Thyroid gland (tissue), 4 donors: ENCODE measurements around the gene PARP9.

Experiments
- CTCF ChIP-seq, 6 experiments: fragments of 200-600 bp in 3 of 6; fragments of 450-650 bp in 3 of 6; sonication (generic) in 3 of 6; IDR thresholded peaks; one replicate each; pipeline ENCODE4 v1.5.1; 2016 to 2019; ENCODE audit warnings: antibody characterized with exemption in 6 of 6, mild to moderate bottlenecking in 2 of 6, inconsistent platforms in 1 of 6, moderate library complexity in 1 of 6
- POLR2A ChIP-seq, 2 donors: fragments of 450-650 bp; IDR thresholded peaks; one replicate each; pipeline ENCODE4 v1.6.1; 2017; ENCODE audit warnings: antibody characterized with exemption in 2 of 2, mild to moderate bottlenecking in 2 of 2, moderate library complexity in 1 of 2

DNA sequence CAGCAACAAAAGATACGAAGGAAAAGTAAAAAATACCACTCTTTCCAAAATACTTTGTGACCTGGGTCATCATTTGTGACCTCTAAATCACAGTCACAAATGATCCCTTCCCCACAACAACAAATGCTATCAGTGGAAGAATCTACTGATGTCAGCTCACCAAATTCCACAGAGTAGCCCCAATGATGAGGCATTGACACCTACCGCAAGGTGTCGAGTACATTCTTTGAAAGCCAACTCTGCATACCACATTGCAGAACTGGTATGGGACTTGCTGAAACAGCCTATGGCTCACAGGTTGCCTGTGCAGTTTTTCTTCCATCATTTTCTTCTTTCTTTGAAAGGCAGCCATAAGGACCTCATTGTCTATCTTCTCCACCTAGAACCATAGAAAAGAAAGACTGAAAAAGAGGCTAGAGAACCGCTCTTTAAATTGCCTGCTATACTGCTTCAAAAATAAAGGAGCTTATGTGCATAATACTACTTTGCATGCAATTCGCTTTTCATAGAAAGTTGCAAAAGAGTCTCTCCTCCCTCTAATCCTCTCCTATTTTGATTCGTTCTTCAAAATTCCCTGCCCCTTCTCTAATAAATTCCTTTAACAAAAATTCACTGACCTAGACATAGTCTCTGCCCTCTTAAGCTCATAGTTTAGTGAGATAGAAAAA, 28.0 kb downstream of the PARP9 start:
- TF ChIP-seq CTCF (IDR thresholded peaks at IDR 0.05), result no peak
- no peak for TF ChIP-seq POLR2A (IDR thresholded peaks at IDR 0.05)
